Measurements from ENCODE around the gene ATRAID. TPM values are rescaled to one million over a fixed set of nuclear protein-coding genes. Genes with fewer than 3 reads are reported as not detected.

Gene ATRAID
- total RNA-seq, 6 experiments from 2014 or later, result 30.7 to 65.8 (median 35.9) TPM

DNA sequence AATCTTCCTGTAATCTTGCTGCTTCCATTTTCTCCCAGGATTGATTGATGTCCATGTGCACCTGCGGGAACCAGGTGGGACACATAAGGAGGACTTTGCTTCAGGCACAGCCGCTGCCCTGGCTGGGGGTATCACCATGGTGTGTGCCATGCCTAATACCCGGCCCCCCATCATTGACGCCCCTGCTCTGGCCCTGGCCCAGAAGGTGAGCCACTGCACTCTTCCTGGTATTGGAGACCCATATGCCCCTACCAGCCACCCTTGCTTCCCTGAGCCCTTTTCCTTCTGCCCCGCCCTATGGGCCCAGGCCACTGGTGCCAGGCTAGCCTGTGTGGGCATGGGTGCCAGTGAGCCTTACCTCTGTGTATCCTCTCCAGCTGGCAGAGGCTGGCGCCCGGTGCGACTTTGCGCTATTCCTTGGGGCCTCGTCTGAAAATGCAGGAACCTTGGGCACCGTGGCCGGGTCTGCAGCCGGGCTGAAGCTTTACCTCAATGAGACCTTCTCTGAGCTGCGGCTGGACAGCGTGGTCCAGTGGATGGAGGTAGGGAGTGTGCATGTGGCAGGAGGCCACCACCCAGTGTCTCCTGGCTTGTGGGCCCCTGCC, 25.6 kb downstream of the ATRAID start:
- WGBS (ENCODE audit: insufficient coverage, low coverage, low lambda C conversion rate, missing lambda C conversion rate), result 100% methylated on average over 2 of the region's 15 CpGs
- Histone ChIP-seq H3K4me3 (no peak overlapping the region), H3K27me3 (no peaks in the 10 kb centered on the region), H3K4me1 (no peaks in the 10 kb centered on the region), H3K9me3 (no peaks in the 10 kb centered on the region), H3K36me3 (peaks cover 0 to 100% (median 53%) of the 10 kb centered on the region in 4 donors), H3K27ac (no peak overlapping the region)
- no peak for TF ChIP-seq POLR2A (IDR thresholded peaks at IDR 0.05)
- TF ChIP-seq, protein P1, sequence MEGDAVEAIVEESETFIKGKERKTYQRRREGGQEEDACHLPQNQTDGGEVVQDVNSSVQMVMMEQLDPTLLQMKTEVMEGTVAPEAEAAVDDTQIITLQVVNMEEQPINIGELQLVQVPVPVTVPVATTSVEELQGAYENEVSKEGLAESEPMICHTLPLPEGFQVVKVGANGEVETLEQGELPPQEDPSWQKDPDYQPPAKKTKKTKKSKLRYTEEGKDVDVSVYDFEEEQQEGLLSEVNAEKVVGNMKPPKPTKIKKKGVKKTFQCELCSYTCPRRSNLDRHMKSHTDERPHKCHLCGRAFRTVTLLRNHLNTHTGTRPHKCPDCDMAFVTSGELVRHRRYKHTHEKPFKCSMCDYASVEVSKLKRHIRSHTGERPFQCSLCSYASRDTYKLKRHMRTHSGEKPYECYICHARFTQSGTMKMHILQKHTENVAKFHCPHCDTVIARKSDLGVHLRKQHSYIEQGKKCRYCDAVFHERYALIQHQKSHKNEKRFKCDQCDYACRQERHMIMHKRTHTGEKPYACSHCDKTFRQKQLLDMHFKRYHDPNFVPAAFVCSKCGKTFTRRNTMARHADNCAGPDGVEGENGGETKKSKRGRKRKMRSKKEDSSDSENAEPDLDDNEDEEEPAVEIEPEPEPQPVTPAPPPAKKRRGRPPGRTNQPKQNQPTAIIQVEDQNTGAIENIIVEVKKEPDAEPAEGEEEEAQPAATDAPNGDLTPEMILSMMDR (IDR thresholded peaks at IDR 0.05), result no peak
- intact Hi-C loops (cut with DNase I), result no loop called here
- DNase-seq (no peak), ATAC-seq (no peak)

DNA sequence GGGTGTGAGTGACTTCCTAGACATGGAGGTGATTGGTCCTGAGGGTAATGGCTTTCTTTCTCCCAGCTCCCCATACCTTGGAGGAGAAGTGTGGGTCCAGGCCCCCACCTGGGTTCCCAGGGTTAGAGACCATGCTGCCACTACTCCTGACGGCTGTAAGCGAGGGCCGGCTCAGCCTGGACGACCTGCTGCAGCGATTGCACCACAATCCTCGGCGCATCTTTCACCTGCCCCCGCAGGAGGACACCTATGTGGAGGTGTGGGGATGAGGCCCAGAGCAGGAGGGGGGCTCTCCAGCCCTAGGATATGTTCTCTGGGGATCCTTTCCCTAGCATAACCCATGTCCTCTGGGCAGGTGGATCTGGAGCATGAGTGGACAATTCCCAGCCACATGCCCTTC, 27.1 kb downstream of the ATRAID start:
- Histone ChIP-seq H3K36me3 (peaks cover 0 to 100% (median 45%) of the 10 kb centered on the region in 4 donors), H3K27ac (no peak overlapping the region), H3K4me1 (no peaks in the 10 kb centered on the region), H3K9me3 (no peaks in the 10 kb centered on the region), H3K4me3 (no peak overlapping the region), H3K27me3 (no peaks in the 10 kb centered on the region)
- intact Hi-C loops (cut with DNase I), result no loop called here
- no peak for DNase-seq
- no CpG with 5 or more reads among the region's 8 CpGs for WGBS (ENCODE audit: insufficient coverage, low coverage, low lambda C conversion rate, missing lambda C conversion rate)
- TF ChIP-seq, protein P1 (IDR thresholded peaks at IDR 0.05), result no peak
- no peak for TF ChIP-seq POLR2A (IDR thresholded peaks at IDR 0.05)
- no peak for ATAC-seq

DNA sequence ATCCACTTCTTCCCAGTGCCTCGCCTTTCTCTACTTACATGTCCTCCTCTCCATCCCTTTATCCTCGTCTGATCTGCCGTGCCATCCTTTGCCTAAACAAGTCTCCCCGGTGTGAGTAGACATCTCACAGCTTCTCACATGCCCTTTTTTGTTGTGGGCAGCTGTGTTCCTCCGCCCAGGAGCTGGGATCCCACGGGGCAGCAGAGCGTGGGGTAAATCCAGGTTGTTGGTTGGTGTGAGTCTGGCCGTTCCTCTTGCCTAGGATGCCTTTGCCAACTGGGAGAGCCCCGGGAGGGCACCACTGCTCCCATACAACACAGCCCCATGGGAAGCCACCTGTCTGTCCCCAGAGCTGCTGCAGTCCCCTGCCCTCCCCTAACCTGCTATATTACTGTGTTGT, 28.6 kb downstream of the ATRAID start:
- Histone ChIP-seq H3K27me3 (no peaks in the 10 kb centered on the region), H3K4me1 (no peaks in the 10 kb centered on the region), H3K4me3 (no peak overlapping the region), H3K9me3 (no peaks in the 10 kb centered on the region), H3K36me3 (peaks cover 0 to 87% (median 38%) of the 10 kb centered on the region in 4 donors), H3K27ac (no peak overlapping the region)
- DNase-seq (no peak), ATAC-seq (no peak)
- intact Hi-C loops (cut with DNase I), result no loop called here
- no peak for TF ChIP-seq POLR2A (IDR thresholded peaks at IDR 0.05)
- TF ChIP-seq, protein P1 (IDR thresholded peaks at IDR 0.05), result no peak
- 88% methylated on average over 4 of the region's 9 CpGs for WGBS (ENCODE audit: insufficient coverage, low coverage, low lambda C conversion rate, missing lambda C conversion rate)

DNA sequence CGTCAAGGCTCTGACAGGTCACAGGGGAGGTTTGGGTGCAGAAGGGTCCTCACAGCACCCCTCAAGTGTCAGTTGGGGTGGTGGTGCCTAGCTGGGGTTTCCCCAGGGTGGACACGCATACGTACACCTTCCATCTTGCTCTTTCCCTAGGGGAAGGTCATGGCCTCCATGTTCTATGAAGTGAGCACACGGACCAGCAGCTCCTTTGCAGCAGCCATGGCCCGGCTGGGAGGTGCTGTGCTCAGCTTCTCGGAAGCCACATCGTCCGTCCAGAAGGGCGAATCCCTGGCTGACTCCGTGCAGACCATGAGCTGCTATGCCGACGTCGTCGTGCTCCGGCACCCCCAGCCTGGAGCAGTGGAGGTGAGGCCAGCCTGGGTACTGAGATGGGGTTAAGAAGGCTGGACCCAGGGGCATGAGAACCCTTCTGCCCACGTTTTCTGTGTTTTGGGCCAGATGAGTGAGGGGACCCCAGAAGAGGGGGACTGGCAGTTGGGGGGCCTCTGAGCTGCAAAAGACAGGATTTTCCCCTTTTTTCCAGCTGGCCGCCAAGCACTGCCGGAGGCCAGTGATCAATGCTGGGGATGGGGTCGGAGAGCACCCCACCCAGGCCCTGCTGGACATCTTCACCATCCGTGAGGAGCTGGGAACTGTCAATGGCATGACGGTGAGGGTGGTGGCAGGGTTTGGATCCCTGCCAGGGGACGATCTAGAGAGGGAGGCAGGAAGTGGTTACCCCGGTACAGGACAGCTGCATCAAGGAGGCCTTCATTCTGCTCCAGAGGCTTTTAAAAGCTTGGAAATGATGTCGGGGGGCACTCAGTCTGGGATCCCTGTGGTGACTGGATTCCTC, 30.1 kb downstream of the ATRAID start:
- ATAC-seq (no peak), DNase-seq (no peak)
- no peaks in the 10 kb centered on the region for H3K27me3 ChIP-seq
- intact Hi-C loops (cut with DNase I), result no loop called here
- TF ChIP-seq, protein P1 (IDR thresholded peaks at IDR 0.05), result no peak
- TF ChIP-seq POLR2A (IDR thresholded peaks at IDR 0.05), result no peak
- H3K9me3 ChIP-seq, result no peaks in the 10 kb centered on the region
- WGBS (ENCODE audit: insufficient coverage, low coverage, low lambda C conversion rate, missing lambda C conversion rate), result 68% methylated on average over 8 of the region's 24 CpGs
- no peak overlapping the region for H3K27ac ChIP-seq
- H3K4me3 ChIP-seq, result no peak overlapping the region
- peaks cover 0 to 71% (median 33%) of the 10 kb centered on the region in 4 donors for H3K36me3 ChIP-seq
- H3K4me1 ChIP-seq, result no peaks in the 10 kb centered on the region
